Retina (tissue), 1 donor: ENCODE results near the gene NTM.

Source experiments
- DNase-seq: peaks from one replicate; pipeline ENCODE4 v3.0.0-alpha.2; 2016

The NTM gene

DNA sequence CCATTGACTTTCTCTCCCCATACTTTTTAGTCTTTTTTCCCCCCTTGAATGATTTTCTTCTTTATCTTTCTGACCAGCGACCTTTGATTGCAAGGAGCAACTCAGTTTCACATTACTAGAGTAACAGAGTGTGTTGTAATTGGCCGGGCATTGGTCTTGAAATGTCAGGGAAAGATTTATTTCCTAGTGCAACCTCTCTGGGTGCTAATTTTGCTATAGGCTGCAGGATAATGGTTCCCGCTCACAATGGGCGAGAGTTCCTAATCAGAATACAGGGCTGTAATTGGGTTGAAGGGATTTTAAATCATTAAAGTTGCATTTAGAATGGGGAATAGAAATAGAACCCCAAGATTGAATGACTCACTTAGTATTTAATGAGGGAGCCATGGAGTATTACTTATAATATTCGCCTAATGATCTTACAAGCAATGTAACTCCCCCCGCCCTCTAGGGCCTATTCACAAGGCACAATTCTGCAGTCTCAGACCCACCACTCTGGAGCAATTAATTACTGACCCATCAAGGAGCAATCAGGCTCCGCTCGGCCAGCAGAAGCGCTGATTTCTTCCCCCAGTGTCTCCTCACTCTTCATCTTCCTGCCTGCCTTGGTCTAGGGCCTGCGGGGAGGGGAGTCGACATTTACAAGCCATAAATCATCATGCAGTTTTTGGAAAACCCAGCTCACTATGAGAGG, 725.9 kb downstream of the NTM start:
- peak; percentile 67 for DNase-seq

DNA sequence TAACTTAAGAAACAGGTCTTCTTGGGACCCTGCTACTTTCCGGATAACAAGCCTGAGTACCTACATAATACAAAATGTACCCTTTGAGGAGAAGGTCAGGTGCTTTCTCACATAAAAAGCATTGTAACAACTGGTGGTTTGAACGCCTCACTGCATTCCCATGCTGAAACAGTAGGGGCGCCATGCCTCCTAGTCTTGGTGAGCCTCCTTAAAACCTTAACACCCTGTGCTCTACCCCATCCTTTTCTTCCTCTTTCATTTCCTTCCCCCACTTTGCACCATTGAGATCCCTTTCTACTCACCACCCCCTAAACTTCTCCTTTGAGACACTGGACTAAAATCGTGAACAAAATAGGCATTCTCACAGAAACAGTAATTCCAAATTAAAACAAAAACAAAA, 729.3 kb downstream of the NTM start:
- DNase-seq = no peak

DNA sequence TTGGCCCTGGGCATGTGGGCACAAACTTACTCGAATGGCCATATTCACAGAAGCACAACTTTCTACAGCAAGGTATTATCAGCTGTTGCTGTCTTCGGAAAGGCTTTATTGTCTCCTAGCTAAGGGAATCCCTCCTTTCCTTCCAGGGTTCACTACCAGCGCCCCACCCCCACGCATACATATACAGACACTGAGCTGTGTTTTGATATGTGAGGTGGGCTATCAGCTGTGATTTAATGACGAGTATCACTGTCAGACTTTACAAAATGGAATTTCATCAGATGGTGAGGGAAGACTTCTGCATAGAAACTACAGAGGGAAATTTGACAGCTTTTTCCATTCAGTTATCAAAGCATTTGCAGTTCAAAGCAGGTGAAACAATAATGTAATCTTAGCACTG, 730.2 kb downstream of the NTM start:
- no peak for DNase-seq

DNA sequence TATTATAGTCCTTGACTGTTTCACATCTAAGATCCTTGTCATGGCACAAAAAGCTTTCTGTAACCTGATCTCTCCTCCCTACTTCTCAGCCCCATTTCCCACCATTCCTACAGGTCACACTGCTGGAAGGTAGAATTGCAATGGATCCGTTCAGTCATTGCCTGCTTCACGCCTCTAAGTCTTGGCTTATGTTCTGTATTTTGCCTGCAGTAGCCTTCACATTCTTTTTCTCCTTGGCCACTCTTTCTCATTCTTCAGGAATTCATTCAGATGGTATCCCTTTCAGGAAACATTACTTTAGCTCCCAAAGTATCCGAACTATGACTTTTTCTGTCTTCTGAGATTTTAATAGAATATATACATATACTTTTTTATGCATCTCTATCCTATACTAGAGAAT, 731.5 kb downstream of the NTM start:
- no peak for DNase-seq

DNA sequence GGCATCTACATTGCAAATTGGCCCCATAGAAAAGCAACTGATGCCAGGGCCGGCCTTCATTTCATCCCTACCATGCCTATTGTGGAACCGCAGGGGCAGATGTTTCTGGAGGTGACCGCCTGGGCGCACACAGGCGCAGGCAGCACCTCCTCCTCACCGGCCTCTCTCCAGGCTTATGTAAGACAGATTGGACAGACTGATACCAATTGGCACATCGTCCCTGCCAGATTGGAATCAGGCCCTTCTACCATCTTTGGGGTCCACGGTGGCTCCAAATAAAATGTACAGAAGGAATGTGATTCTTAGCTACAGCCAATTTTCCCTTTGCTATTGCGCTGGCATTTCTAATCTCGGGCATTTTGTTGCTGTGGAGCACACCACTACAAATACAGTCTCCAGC, 732.6 kb downstream of the NTM start:
- no peak for DNase-seq

DNA sequence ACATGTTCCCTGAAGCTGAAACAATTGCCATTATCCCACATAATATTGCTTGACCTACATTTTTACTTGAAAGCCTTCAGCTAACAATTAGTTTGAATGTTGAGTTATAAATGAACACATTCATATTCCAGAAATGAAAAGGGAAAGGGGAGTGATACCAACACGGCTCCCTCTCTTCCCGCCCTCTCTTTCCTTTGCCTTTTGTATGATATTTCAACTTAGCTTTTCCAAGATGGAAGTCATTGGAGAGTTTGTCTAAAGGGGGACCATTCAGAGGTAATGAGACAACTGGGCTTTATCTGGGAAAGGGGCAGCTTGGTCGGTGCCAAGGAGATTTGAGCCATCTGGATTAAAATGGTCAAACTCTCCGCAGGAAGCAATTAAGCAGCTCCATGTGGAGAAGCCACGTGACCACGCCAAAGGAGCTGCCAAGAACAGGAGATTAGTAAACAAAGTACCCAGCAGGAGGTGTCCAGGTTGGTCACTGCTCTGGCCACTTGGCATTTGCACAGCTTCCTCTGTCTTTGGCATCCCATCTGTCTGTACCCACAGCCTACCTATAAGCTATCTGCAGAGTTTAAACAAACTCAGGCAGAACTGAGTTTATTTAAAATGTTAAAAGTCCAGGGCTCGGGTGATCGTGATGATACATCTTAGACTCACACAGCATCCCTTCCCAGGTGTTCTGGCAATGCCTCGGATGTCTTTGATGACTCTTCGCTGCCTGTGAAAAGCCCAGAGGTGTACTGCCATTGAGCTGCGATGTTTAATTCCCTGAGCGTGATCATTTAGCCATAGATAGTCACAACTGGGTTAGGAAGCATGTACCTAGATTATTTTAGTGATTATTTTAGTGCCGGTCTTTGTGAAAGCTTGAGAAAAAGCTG, 735.9 kb downstream of the NTM start:
- peak; percentile 61 for DNase-seq

DNA sequence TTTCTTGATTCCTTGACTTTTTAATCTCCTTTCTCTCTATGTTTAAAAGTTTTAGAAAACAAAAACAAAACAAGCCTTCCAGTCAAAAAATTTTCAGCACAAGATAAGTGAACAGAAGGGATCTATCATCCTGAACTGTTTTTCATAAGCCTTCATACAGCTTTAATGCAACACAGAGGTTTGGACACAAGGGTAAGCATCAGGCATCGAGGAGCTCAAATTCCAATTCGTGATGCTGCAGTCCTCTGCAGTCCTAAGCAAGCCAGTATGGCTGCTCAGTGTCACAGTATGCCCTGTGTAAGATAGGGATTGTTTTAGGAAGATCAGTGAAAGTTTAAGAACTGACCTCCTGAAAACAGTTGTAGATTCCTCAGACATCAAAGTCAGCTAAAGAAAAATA, 740.9 kb downstream of the NTM start:
- no peak for DNase-seq

DNA sequence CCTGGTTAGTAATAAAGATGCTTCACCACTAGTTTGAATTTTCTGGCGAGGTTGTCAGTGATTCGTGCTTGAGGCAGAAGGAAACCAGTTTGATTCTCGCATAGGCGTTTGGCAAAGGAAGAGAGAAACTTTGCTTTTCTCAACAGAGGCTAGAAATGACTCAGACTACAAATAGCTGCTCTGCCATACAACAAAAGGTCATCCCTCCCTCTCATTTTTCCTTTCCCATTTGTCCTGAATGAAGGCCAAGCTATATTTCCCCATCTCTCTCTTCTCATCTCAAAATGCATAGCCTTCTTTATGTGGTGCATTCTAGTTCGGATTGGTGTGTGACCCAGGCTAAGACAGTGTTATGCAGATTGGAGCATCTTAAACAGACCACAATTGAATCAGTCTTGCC, 741.4 kb downstream of the NTM start:
- DNase-seq = no peak

DNA sequence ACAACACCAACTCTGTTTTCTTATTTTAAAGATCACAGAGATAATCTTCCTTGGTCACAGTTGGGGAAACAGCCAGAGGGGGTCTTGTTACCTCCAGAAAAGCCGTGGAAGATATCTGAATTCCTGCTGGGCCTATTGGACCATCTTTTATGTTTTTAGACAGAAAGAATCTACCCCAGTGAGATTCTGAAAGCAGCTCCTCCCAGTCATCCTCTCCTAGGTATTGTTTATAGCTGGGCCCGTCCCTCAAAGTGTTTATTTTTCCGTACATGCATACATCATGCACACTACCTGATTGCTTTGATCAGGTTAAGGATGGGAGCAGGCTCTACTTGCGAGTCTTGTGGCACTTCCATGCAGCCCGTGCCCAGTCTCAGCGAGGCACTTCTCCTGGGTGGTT, 742.4 kb downstream of the NTM start:
- no peak for DNase-seq

DNA sequence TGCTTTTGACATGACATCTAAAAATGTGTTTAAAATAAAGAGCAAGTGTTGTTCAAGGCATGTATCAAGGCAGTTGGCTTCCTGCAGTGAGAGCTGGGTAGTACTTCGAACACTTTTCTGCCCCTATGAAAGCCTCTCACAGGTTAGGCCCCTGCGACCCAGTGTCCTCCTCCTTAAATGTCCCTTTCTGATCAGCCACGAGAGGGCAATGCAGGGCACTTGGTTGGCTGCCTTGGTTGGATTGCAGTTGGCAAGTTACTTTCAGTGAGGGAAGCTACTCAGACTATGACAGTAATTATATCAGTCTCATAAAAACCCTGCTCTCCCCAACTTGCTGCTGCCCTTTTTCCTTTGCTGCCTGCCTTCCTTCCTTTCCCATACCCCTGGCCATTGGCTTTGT, 743.8 kb downstream of the NTM start:
- peak; percentile 65 for DNase-seq

DNA sequence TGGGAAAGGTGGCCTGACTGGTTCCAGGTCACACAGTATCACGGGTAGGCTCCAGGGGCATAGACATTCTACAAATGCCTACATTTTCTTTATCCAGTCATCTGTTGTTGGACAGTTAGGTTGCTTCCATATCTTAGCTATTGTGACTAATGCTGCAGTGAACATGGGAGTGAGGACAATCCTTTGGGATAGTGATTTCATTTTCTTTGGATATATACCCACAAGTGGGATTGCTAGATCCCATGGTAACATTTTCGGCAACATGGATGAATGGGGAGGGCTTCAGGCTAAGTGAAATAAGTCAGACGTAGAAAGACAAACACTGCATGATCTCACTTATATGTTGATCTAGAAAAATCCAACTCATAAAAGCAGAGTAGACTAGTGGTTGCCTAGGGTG, 744.3 kb downstream of the NTM start:
- DNase-seq = no peak

DNA sequence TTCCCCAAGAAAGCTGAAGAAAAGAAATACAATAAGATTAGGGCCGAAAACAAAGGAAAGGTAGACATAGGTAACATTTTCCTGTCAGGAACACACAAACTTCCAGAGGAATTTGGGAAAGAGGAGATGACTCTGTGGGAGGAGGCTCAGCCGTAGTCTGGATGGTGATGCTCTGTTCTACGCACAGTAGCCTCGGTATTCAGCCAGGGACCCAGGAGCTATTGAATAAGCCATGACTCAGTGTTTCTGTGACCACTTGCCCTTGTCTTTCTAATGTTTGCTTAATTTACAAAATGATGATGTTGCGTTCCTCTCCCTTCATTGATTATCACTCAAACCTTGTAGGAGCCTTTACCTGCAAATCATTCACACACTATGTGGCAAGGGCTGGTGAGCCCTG, 745.0 kb downstream of the NTM start:
- no peak for DNase-seq

DNA sequence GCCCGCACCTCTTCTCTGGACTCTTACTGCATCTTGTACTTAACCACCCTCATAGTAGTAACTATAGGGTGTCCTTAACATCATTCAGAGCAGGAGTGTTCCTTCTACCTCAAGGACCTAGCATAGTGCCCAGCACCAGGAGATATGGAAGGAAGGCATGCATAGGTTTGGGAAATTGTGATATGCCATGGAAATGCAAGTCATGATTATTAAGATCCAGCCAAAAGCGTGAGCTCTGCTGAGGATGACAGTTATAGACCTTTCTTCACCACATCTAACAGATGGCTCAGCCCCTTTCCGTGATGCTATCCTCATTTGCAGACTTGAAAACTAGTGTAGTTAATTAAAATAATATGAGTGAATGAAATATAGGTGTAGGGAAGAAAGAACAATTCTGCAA, 746.1 kb downstream of the NTM start:
- DNase-seq = no peak

DNA sequence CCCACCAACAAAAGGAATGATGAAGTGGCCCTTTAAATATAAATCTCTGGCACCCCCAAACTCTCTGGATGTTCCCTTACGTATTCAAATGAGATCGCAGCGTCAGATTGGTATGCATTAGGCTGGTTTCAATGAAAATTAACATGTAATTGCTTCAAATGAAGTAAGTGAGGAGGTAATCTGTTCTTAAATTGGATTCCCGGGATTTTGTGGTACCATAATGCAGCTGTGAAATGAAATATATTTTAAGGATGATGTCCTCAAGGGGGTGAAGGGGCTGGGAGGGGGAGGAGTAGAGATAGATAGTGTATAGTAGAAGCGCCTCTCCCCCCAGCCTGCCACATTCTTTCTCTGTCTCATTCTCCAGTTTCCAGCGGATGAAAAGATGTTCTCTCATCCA, 748.2 kb downstream of the NTM start:
- DNase-seq = no peak

DNA sequence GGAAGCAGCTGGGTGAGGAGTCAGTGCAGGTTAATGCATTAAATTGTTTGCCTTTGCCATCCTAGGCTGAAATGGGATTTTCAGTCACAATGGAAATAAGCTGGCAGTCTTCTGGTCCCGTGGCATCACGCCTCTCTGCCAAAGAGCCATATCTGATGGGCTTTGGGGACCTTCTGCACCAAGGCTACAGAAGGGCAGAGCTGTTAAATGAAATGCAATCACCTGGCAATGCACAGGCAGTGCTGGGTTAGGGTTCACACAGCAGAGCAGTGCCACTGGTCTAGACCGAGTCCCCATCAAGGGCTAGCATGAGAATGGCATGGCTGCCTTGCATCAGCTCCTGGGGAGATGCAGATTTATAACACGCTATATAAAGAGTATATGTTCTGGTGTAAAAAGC, 749.2 kb downstream of the NTM start:
- no peak for DNase-seq

DNA sequence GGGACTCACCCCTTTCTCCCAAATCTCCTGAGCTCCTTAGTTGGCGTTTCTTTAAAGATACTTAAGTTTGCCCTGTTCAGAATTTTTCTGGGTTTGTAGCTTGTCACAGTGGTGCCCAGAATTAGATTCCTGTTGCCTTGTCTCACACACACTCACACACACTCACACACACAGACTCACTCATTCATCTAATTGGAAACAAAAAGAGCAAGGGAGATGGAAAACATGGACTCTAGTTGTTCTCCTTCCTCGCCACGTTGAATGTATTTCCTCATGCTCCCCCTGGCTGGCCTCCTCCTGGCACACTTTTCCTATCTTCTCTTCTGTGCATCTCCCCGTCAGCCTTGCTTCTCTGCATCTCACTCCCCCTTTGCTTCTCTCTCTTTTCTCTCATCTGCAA, 752.3 kb downstream of the NTM start:
- no peak for DNase-seq

DNA sequence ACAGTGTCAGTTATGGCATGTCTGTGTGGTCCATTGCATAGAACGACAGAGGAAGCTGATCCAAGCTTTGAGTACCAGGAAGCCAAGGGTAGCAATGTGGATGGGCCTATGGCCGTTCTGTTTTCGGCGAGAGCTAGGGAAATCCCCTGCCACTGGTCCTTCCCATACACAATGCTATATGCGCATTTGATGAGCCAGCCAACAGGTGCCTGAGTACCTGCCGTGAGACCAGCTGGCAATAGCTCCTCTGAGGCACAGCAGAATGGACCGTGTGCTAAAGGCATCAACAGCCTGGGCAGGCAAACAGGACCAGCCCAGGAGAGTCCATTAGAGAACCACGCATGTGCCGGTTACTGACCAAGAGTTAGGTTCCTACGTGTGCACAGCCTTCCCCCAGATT, 753.0 kb downstream of the NTM start:
- no peak for DNase-seq

DNA sequence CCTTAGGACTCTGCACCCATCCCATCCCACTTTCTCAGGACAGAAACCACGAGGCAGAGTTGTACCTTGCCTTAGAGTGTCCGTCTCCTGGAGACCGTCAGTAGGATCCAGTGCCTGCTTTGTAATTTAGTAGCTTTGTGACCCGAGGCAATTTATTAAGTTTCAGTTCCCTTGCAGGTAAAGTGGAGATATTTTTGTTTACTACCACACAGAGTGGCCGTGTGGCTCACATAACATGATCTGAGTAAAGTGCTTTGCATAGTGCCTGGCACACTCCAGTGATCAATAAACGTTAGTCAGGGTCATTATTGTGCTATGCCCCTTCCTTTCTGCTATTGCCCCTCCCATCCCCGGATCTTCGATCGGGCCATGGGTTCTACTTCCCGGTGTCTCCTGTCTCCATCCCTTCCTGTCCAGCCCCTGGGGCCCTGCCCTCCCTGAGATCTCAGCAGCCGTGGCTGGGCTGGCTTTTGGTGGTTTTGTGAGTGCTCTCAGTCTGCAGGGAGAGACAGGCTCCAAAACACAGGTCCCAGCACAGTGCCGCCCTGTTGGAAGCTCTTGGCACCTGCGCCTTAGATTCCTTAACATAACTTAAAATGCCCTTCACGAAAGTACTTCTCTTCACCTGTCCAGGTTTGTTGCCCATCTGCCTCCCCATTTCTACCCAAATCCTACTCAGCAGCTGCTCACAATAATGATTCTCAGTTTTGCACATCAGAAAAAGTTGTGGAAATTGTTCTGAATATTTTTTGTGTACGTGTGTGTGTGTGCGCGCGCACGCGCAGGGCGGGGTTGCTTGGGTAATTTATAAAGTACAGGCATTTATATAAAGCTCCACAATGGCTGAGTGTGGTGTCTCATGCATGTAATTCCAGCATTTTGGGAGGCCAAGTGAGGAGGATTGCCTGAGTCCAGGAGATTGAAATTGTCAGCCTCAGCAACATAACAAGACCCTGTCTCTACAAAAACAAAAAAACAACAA, 753.7 kb downstream of the NTM start:
- no peak for DNase-seq

DNA sequence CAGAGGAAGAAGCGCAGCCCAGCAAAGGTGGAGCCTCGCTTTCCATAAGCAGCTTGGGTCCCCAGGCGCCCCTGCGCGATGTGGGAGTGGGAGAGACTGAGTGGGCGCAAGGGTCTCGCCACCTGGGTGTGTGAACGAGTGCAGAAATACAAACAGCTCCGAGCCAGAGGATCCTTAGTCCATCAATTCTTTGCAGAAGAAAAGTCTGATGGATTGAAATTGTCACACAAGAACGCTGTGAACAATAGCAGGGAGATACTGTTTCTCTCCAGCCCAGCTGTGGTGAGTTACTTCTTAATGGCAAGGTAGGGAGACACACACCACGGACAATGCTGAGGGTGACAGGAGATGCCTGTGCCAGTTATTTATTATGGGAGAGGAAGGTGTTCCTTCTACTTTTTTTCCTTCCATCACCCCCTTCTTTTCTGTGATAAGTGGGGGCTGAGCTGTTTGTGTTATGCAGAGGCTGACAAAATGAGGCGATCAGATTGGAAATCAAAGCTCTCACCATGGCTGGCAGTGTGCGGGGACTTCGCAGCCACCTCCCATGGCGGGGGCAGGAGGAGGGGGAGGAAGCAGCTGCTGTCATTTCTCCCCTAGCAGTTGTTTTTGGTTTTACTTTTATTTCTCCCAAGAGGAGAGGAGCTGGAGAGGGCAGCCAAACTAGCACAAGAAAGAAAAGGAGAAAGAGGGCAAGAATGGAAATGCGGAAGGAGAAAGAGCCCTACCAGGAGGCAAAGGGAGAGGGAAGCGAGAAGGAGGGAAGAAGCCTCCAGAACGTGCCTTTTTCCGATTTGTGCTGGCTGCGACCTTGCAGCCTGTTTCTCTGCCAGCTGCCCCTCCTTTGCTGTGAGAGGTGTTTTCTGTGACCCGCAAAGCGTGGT, 755.8 kb downstream of the NTM start:
- peak; percentile 81 for DNase-seq

DNA sequence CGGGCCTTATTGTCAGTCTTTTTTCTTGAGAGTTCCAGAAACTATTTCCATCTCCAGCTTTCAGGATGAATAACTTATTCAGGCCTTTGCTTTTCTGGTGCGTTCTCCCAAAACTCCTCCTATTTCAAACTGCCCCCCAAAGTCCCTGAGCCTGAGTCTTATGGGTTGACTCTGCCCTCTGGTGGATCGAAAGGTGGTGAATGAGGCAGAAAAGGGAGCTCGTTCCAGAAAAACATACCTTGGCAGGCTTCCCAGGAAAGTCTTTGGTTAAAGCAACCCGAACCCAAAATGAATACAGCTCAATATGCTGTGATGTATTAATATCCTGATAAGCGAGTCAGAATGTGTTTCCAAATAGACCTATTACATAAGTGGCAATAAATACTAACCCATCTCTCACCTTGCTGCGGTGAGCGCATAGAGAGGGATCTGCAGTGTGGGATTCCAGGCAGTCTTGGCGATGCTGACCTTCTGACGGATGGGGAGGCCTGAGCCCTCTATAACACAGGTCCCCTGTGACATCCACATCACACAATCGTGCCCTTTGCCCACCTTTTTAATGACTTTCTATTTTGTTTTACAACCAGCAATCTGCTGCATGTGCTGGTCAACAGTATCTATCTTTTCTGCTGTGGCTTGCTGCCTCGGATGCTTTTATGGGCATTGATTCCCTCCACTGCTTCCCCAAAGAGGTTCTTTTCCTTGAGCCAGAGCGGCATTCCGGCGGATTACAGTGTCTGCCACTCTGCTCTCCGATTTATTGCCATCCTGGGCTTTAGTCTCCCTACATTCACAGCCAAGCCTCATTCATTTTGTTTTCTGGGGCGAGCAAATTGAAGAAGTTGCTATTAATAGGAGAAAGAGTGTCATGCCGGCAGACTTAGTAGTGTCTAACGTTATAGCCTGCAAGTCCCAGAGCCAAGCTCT, 756.8 kb downstream of the NTM start:
- DNase-seq = peak; percentile 63

DNA sequence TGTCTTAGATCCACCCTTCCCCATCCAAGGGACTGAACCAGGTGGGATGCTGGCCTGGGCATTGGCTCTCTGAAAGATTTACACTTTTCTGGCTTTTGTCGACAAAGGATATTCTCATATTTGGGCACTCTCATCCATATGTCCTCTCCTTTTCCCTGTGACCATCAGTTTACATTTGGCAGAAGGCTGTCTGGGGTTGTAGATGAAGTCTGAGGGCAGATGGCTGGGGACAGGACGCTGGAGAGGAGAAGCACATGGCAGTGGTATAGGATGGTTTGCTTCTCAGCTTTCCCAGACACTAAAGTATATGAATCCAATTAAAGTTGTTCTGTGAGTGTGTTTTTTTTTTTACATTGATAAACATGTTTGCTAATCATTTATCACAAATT, 757.5 kb downstream of the NTM start:
- DNase-seq = no peak
